ENCODE data around the gene PSORS1C2.
A peak's percentile ranks its signal among the peaks of the same experiment; 100 is the strongest.

Gene PSORS1C2

DNA sequence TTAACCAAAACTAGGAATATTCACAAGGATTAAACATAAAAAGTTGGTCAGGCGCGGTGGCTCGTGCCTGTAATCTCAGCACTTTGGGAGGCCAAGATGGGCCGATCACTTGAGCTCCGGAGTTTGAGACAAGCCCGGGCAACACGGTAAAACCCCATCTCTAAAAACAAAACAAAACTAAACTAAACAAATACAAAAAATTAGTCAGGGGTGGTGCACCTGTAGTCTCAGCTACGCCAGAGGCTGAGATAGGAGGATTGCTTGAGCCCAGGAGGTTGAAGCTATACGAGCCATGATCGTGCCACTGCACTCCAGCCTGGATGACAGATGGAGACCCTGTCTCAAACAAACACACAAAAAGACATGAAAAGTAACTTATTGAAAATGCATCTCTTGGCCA, 3.2 kb downstream of the PSORS1C2 start:
- no peak for DNase-seq

DNA sequence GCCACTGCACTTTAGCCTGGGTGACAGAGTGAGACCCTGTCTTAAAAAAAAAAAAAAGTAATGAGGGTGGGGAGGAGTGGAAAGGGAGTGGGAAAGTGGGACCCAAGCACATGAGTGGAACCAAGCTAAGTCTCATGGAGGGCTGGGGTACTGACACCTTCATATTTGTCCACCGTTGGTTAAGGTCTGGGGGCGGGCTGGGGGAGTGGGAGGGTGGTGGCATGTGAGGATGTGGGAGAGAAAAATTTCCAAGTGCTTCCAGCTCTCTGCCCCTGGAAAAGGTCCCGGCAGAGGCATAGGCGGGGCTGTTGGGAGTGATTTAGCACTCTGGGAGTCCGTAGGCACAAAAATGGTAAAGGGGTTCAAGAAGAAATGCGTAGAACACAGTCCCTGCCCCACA, 6.1 kb downstream of the PSORS1C2 start:
- DNase-seq, result no peak

DNA sequence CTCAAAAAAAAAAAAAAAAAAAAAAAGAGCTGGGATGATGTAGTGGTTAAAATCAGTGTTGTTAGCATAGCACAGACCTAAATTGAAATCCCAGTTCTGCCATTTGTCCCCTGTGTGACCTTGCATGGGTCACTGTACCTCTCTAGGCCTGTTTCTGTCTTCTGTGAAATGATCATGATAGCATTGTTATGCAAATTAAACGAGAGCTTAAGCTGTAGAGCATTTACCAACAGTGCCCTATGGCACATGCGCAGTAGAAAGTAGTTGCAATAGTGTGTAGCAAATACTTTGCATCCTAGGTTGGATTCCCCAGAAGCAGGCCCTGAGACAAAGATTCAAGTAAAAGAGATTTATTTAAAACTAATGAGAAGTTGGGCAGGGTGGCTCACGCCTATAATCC, 7.3 kb downstream of the PSORS1C2 start:
- no peak for DNase-seq

DNA sequence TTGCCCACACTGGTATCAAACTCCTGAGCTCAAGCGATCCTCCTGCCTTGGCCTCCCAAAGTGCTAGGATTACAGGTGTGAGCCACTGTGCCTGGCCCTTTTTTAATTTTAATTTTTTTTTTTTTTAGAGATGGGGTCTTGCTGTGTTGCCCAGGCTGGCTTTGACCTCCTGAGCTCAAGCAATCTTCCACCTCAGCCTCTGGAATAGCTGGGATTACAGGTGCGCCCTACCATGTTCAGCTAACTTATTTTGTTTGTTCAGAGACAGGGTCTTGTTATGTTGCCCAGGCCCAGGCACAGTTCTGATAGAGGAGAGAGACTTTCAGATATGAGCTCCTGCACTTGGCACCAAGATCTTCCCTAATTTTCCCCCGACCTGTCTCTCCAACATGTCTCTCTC, 8.1 kb downstream of the PSORS1C2 start:
- no peak for DNase-seq

DNA sequence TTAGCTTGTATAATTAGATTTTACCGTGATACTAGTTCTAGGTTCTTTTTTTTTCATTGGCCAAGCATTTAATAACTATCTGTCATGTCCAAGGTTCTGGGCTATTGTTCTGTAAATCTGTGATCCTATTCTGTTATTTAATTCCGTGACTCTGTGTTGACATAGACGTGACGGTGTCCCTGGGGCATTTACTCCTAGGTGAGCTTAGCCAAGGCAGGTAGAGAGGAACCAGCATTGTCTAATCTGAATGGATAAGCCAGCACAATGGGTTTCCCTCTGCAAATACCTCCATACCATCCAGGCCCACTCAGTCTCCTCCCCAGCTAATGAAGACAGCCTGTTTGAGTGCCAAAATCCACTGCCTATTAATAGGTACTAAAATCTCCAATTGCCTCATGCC, 9.7 kb downstream of the PSORS1C2 start:
- no peak for DNase-seq

DNA sequence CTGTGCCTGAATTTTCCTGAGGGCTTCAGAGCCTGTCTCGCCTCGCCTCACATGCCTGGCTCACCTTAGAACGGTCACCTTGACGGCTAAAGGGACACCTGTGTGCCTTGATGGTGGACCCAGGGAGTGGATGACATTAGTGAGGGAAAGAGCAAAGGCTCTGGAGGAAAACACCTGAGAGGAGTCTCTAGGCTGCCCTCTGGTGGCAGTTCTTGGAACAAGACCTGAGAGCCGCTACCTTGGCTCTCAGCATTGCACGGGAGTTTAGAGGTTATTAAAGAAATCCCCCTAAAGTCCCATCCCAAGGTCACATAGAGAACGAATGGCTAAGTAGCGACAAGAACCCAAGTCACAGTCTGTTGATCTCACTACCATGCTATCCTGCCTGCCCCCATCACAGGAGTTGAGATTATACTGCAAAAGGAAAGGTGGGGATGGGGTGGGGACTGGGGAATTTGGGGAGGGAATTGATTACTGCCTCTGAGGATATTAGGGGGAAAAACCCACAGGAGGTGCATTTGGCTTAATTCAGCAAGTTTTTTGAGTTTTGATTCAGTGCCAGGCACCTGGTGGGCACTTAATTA, 10.7 kb downstream of the PSORS1C2 start:
- DNase-seq, result peak; percentile 77

DNA sequence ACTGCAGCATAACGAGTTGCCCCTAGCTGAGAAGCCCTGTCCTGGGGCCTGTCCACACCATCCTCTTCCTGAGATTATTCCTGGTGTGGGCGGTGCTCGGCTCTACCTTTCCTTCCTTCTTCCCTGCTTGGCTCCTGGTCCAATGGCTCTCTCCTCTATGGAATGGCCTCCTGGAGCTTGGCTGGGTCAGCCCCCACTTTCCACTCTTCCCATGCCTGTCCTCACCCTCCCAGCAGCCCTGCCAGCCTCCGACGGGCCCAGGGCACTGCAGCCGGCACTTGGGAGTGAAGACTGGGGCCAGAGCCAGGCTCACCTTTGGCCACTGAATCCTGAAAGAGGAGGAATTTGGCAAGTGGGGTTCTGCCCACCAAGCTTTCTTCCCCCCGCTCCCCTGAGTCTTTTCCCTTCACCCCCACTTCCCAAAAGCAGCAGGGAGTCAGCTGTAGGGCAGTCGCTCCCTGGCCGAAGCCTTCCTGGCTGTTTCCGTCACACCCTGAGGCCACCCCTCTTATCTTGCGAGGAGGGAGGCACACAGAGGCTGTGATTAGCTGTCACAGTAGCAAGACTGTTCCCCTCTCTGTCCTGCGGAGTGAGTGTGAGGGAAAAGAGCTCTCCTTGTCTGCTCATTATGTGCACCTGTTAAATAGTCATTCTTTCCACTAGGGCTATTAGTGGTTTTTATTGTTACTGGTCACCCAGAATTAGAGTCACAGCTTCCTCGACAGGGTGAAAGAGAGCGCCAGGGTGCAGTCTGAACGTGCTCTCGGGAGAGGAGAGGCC, 12.3 kb downstream of the PSORS1C2 start:
- DNase-seq, result no peak

DNA sequence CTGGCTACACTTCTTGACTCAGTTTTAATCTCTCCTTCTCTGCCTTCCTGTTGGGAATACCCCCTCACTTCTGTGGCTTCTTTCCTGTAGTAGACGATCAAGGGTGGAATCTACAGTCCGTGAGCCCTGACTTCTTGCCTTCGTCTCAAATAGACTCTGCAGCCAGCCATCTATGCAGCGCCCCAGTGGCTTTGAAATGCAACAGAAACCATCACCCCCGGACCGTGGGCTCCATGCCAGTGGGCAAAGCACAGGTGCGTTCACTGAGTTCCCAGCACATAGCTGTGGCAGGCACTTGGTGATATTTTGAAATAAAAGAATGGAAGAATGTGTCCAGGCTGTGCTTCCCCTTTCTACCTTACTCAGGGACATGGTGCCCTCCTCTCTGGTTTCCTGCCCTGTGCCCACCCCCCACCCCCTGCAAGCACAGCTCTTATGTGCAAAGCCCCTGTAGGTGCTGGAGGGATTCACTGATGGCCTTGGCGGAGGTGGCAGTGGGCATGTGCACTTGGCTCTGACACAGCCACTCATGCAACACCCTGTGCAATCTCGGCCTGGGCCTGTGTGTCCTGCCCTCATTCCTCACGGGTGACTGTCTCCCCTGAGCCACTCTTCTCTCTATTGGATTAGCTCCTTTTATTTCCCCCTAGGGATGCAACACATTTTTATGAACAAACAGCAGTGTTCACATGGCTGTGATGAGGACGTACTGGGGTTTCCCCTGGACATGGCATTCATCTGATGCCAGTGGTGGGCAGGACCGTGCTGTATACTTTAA, 13.1 kb downstream of the PSORS1C2 start:
- peak; percentile 24 for DNase-seq

DNA sequence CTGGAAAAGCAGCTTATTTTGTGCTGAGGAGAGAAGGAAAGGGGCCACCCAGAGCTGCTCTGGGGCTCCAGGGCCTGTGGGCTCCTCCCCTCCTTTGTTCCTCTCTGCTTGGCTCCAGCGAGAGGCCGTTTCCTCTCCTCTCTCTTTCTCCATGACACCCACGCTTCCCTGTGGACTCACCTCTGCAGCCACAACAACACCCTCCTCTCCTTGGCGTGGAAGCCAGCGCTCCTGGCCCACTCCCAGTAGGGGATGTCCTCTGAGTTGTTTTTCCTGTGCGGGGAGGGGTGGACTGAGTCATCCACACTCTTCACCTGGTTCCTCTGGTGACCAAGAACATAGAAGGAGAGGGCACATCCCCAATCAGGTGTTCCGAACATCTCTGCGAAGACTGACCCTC, 13.7 kb downstream of the PSORS1C2 start:
- no peak for DNase-seq

DNA sequence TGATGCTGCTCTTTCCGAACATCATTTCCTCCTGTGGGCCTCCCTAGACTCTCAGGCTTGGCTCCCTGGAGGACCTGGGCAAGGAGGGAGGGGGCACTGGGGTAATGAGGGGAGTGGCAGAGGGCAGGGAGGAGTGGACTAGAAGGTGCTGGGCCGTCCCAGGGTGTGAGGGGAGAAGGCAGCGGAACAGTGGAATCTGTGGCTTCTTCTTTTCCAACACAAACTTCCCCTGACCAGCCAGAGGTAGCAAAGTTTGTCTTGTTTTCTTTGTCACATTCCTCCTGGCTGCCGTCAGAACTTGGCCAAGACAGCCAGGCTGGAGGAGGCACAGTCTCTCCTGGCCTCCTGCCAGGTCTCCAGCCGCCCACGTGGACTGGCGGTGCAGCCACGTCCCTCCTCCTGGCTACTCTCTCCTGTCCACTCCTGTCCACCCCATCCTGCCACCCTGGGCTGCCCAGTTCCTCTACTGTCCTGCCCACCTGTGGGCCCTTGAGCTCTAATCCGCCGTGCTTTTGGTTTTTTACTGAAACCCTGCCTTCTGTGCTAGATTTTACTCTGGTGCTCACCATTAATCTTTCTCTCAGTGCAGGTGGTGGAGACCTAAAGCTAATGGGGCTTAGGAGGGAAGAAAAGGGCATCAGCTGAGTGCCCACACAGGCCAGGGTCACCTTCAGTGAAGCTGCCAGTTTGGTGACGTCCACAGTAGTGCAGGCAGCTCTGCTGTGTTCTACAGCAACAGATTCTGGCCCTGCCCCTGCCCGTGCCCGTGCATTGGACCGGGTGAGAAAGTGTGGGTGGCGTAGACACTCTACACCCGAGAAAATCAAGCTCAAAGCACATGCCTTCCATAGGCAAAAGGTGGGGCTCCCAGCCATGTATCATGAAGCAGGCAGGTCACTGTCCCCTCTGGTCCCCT, 15.8 kb downstream of the PSORS1C2 start:
- no peak for DNase-seq

DNA sequence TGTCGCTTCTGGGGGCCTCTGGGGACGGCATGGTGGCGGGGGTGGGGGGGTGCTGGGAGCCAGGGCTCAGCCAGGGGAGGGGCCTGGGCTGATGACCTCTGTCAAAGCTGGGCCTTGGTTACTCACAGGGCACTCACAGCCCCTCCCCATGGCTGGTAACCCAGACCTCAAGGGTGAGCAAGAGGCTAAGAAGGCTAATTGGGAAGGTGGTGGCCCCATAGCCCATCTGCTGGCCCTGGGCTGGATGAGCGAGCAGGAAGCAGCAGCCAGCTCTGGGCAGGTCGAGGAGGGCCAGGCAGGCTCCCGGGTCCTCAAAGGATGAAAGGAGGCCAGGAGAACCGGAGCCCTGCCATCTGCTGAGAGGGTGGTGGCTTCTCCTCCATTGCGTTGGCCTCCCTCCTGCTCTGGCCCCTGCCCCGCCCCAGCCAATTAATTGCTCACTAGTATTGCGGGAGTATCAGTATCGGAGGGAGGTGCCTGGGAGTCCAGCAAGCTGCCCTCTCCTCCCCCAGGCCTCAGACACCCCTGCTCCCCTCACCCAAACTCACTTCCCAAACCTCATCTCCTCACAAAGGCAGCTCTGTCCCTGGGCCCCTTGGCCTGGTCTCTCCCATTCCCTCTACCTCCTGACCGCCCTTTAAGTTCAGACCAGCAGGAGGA, 17.6 kb downstream of the PSORS1C2 start:
- no peak for DNase-seq

DNA sequence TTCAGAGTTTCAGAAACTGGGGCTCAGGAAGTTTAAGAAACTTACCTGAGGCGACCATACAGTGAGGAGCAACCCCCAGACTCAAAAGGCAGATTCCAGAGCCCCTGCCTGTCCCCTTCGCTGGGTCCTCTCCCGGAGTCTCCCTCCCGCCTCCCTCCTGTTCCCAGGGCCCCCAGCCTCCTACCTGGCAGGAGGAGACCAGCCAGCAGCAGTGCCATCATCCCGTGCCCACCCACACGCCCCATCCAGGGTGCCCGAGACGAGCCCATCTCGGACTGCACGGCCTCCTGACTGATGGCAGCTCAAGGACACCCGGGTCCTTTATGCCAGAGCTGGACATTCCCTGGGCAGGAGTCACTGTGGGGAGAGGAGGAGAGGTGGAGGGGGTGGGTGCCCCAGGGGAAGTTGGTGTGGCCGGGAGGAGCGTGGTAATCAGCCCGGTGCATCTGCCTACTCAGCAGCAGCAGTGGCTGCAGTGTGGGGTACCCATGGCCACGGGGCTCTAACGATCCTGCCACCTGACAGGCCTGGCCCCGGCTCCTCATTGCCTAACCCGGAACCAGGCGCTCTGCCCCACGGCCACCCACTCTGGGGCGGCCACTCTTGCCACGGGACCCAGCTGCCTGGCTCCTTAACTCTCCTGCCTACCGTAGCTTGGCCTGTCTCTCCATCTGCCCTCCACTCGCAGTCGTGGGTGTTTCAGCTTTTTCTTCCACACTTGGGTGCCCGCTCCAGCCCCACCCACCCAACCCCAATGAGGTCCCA, 18.5 kb downstream of the PSORS1C2 start, which contains the start of gene CDSN:
Gene CDSN, minus strand, starts transcription at position 296 of the 765 bp plus-strand sequence. Its CDS starts 27 bp downstream, at position 269.
- no peak for DNase-seq

DNA sequence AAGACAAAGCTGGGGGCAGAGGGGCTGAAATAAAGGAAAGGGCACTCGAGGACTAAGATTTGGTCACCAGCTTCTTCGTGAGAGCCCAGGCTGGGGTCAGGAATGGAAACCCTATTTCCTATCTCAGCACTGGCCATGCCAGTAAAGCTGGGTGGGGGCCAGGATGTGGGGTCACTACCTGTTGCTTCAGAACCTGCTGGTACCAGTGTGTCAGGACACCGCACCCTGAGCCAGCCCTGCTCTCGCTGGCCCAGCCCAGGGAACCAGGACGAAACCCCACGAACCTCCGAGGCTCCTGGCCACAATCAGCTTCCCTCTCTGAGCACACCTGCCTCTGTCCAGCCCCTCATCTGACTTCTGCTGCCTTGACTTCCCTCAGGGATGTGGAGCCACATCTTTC, 20.7 kb downstream of the PSORS1C2 start:
- DNase-seq, result no peak

DNA sequence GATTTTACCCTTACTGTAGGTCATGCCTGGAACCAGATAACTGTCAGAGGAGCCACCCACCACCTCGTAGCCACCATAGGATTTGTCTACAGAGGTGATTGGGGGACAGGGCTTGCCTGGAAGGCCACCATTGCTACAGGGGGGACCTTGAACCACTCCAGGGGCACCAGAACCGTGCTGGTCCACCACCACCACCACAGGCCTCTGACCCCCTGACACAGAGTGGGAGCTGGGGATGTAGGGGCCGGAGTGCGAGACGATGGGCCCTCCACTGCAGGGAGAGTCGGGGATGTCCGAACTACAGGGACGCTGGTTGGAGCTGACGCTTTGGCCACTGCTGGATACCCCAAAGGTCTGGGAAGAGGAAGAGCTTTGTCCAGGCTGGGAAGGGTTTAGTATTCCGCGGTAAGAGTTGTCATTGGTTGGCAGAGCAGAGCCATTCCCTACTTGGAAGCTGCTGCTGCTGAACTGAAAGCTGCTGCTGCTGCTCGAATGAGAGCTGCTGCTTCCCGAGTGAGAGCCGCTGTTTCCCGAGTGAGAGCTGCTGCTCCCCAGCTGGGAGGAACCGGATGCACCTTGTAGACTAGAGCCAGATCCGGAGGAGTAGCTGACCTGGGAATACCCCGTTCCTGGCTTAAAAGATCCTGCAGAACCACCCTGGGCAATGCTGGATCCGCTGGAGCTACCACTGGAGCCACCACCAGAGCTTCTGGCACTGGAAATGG, 22.0 kb downstream of the PSORS1C2 start:
- no peak for DNase-seq

DNA sequence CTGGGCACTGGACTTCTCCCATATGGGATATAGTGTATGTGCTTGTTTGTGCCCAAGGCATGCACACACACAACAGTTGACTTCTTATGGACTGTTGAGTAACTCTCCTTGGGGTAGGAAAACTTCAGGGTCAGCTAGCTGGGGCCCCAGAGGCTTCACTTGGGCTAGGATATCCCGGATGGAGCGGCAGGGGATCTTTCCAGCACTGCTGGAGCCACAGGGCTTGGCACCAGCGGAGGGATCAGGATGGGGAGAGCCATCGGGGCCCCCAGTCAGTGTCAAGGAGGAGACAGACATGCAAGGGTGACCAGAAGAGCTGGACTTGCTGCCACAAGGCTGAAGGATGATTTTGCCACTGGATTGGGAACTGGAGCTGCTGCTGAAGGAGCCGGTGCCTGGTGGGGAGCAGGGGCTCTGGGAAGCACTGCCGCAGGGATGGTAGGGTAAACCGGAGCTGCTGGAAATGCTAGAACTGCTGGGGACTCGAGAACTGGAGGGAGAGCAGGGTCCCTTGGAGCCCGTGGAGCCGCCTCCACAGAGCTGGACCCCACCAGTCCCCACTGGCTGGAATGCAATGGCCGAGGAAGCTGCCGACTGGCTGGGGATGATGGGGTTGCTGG, 22.8 kb downstream of the PSORS1C2 start:
- DNase-seq, result no peak

DNA sequence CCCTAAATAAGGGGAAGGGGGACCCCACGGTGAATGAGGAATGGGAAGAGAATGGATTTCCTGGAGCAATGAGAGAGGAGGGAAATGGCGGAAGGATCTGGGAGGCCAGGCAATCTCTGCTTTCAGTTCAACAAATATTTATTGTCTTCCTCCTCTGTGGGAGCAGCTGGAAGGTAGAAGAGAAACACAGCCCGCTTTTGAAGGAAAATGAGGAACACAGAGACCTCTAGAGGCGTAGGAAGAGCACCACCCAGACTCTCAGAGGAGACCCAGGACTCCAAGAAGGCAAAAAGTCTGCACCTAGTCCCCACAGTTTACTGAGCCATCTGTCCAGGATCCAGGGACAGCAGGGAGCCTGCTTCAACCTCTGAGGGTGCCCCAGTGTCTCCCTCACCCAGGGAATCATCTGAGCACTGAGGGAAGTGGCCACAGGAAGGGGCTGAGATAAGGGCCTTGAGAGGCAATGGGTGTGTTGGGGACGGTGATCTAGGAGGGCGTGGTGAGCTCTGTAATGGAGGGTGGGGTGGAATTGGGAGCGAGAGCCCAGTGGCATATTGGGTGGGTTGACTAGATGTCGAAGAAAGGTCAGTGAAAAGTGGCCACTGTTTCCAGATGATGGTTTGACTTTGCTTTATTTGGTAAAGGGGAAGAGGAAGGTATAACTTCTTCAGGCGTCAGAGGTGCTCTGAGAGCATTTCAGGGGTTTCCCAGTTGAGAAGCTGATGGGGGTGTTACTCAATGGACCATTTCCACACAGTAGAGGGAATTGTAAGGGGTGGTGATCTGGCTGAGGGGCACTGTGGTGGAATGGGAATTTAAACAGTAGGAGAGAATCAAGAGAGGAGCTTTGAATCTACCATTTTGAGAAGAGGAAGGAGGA, 23.7 kb downstream of the PSORS1C2 start:
- no peak for DNase-seq

DNA sequence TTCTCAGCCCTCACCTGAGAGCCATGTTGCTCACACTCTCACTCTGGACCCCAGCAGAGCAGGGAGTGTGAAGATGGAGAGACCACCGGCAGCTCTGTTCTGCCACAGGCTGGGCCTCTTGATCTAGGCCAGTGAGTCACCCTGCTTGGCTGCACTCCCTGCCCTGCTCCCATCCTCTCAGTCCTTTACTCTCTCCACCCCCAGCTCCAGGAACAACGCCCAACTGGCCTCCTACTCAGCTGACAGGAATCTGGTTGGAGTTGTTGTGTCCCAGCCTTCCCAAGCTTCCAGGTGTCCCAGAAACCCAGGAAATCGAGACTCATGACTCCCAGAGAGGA, 24.4 kb downstream of the PSORS1C2 start, which contains the start of gene PSORS1C1:
Gene PSORS1C1, plus strand, starts transcription at position 260 of the 338 bp plus-strand sequence. CDS start 14,833 bp downstream, outside the sequence.
- no peak for DNase-seq

DNA sequence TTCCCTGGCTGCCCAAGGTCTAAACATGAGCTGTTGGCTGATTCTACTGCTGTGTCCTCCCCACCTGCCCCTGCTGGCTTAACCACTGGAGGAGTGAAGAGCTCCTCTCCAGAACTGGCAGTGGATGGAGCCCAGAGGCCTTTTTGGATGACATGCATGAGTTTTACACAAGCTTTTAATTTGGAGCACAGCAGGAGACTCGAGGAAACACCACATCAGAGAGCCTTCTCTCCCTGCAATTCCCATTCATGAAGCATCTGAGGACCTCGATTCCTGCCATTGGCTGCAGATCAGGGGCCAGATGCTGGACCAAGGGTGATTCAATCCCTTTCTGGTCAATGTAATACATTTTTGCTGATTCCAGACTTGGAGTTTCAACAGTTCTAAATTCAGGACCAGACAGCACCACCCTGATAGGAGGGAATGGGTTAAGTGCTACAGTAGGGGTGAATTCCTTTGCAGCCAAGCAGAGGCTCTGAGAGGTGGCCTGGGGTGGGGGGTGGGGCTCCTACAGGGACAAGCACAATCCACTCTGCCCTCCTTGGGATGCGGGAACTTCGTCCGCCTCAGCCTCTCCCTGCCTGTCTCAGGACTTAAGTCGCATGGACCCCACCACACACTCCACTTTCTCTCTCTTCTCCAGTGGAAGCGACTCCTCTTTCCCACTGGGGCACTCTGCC, 24.9 kb downstream of the PSORS1C2 start:
- no peak for DNase-seq

DNA sequence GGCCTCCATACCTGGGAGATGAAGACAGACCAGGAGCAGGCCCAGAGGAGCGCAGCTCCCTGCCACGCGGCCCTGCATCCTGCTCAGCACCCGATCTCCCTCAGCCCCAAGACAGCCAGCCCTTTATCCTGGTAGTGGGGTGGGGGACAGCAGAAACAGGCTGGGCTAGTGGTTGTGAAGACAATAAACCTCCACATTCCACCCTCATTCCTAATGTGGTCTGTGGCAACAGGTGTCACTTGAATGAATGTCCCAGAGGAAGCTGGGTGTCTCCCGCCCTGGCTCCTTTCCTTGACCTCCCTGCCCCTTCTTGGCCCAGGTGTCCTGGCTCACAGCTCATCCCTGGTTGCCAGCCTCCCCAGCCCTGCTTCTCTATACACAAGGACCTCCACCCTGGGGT, 26.4 kb downstream of the PSORS1C2 start, which contains the start of gene C6orf15:
Gene C6orf15, minus strand, starts transcription at position 98 of the 400 bp plus-strand sequence. Its CDS starts 20 bp downstream, at position 78.
- DNase-seq, result no peak
